Neural cell (in vitro differentiated cells): Measurements from ENCODE around the gene TMEM79.

Source experiments
- EZH2 ChIP-seq: fragments of 200-600, 300-800 bp; shearing (Covaris generic), sonication (generic); IDR thresholded peaks from 2 replicates; pipeline ENCODE4 v1.6.1; 2014; ENCODE audit warnings: antibody characterized with exemption, low read length, borderline replicate concordance, mild to moderate bottlenecking; ENCODE audit not compliant: insufficient read depth, poor library complexity, severe bottlenecking
- TF ChIP-seq, protein P1 (sequence below): fragments of 450-650 bp; IDR thresholded peaks from 2 replicates; pipeline ENCODE4 v1.5.1; 2014; ENCODE audit warnings: antibody characterized with exemption, mild to moderate bottlenecking, moderate library complexity; ENCODE audit not compliant: poor library complexity, severe bottlenecking

GRCh38 chr1:156293895-156294294 lies 9.8 kb downstream of the TMEM79 start:
- TF ChIP-seq EZH2: no peak
- TF ChIP-seq, protein P1, sequence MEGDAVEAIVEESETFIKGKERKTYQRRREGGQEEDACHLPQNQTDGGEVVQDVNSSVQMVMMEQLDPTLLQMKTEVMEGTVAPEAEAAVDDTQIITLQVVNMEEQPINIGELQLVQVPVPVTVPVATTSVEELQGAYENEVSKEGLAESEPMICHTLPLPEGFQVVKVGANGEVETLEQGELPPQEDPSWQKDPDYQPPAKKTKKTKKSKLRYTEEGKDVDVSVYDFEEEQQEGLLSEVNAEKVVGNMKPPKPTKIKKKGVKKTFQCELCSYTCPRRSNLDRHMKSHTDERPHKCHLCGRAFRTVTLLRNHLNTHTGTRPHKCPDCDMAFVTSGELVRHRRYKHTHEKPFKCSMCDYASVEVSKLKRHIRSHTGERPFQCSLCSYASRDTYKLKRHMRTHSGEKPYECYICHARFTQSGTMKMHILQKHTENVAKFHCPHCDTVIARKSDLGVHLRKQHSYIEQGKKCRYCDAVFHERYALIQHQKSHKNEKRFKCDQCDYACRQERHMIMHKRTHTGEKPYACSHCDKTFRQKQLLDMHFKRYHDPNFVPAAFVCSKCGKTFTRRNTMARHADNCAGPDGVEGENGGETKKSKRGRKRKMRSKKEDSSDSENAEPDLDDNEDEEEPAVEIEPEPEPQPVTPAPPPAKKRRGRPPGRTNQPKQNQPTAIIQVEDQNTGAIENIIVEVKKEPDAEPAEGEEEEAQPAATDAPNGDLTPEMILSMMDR: no peak
